RWPE1 (cell line): ENCODE measurements around the gene FAM136A.

Experiments used
- CTCF ChIA-PET: fragments of 350-600 bp; sonication (Branson Sonifier 250); formaldehyde crosslinking; extraction: SDS; loops from one replicate; lab custom pipeline; 2021; lab: Yijun Ruan, JAX
- POLR2A ChIA-PET: fragments of 400-600 bp; formaldehyde crosslinking; extraction: SDS; loops from one replicate; lab custom pipeline; 2020; ENCODE audit warnings: antibody characterized with exemption; ENCODE audit not compliant: low non-redundant PET; lab: Yijun Ruan, JAX
- DNase-seq: peaks from one replicate; pipeline ENCODE4 v3.0.0; 2012; ENCODE audit warnings: low spot score
- H3K27ac ChIP-seq: fragments of 450-650 bp; 2 replicates; pipeline ENCODE4 v1.5.1; 2017
- TF ChIP-seq, protein P1 (sequence below): fragments of 450-650 bp; conservative IDR thresholded peaks from 2 replicates; pipeline ENCODE4 v1.5.1; 2017; ENCODE audit warnings: low read depth, mild to moderate bottlenecking

FAM136A gene

DNA sequence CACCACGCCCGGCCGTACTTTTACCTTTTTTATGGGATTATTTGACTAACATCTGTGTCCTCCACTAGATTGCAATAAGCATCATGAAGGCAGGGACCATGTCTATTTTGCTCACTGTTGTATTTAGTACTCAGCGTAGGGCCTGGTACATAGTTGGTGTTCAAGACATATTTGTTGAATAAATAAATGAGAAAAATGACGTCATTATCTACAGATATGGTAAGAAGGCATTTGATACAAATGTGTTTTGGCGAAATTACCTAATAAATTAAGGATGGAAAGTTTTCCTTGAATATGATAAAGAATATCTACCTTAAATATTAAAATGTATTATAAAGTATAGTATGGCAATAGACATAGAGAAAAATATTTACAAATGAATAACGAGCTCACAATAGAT is 24.0 kb upstream of the FAM136A start:
- POLR2A ChIA-PET = no interaction called here

DNA sequence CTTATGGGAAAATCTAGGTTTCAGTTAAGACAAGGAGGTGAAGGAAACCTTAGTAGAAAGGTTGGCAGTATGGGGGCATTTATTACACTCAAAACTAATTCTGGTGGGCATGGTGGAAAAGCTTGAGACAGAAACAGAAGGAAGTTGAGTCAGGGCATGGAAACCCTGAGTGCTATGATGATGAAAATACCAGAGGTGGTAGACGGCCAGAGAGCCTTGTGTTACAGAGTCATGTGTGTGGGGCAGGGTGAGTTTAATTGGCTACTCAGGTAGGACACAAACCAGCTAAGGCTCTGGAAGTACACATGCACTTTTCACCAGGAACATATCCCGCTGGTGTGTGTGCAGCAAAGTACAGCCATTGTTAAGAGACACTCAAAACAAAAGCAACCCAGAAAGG is 20.7 kb upstream of the FAM136A start:
- DNase-seq = no peak
- TF ChIP-seq, protein P1, sequence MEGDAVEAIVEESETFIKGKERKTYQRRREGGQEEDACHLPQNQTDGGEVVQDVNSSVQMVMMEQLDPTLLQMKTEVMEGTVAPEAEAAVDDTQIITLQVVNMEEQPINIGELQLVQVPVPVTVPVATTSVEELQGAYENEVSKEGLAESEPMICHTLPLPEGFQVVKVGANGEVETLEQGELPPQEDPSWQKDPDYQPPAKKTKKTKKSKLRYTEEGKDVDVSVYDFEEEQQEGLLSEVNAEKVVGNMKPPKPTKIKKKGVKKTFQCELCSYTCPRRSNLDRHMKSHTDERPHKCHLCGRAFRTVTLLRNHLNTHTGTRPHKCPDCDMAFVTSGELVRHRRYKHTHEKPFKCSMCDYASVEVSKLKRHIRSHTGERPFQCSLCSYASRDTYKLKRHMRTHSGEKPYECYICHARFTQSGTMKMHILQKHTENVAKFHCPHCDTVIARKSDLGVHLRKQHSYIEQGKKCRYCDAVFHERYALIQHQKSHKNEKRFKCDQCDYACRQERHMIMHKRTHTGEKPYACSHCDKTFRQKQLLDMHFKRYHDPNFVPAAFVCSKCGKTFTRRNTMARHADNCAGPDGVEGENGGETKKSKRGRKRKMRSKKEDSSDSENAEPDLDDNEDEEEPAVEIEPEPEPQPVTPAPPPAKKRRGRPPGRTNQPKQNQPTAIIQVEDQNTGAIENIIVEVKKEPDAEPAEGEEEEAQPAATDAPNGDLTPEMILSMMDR = no peak
- no peak overlapping the region for H3K27ac ChIP-seq
- ChIA-PET POLR2A (no interaction called here), CTCF (no interaction called here)

More for the DNA sequence above, 24.0 kb upstream of the FAM136A start:
- no peak for DNase-seq
- TF ChIP-seq, protein P1 = no peak
- no peak overlapping the region for H3K27ac ChIP-seq
- CTCF ChIA-PET = interaction anchor here (0.6 kb wide), 1 partner anchor 89 kb away, joined by 7 read pairs; no protein-coding TSS in a partner anchor

DNA sequence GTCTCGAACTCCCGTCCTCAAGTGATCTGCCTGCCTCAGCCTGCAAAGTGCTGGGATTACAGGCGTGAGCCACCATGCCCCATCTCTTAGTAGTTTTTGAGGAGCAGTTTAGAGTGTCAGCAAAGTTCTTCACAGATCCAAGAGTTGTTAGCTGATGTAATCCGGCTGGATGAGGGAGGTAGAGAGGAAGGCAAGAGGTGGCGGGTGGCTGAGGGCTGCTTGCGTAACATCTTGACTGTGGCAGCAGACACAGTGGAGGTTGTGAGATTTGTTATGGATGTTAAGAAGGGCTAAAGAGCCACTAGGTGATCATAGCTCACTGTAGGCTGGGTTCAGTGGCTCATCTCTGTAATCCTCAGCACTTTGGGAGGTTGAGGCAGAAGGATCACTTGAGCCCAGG is 19.5 kb upstream of the FAM136A start:
- CTCF ChIA-PET = interaction anchor here (0.6 kb wide), 2 partner anchors 541 to 597 kb away, joined by 3 to 4 read pairs; no protein-coding TSS in a partner anchor
- TF ChIP-seq, protein P1 = no peak

DNA sequence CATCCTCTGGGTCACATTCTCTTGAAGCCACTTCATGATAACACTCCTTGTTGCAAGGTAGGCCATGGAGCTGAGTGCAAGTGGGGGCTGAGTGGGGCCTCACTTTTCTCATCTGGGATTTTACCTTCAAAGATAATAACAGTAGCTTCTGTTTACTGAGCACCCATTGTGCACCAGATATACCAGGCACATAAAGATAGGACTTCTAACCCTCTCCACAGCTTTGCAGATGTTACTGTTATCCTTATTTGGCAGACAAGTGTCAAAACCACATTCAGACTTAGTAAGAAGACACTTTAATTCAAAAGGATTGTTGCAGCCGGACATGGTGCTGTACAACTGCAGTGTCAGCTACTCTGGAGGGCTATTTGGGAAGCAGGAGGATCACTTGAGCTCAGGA is 12.8 kb upstream of the FAM136A start:
- DNase-seq = no peak
- CTCF ChIA-PET = no interaction called here
- TF ChIP-seq, protein P1 = no peak
- no peak overlapping the region for H3K27ac ChIP-seq
- POLR2A ChIA-PET = no interaction called here

More for the DNA sequence above, 19.5 kb upstream of the FAM136A start:
- DNase-seq = no peak
- POLR2A ChIA-PET = no interaction called here
- H3K27ac ChIP-seq = no peak overlapping the region

DNA sequence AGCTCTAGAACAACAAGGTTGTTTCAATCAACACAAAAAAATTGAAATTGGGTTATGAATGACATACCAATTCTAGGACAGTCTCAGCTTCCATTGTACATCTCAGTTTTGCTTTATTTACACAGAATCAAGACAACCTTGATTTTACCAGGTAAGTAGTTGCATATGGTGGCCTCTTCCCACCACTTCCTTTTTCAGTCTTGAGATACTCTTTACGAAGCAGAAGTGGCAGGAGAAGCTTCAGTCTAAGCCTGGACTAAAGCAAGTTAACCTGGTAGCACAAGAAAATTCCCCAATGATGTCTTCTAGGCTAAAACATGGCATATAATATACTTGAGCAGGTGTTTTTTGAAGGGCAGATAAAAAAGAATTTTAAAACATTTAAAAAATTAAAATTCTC is 10.7 kb upstream of the FAM136A start:
- POLR2A ChIA-PET = no interaction called here
- H3K27ac ChIP-seq = no peak overlapping the region
- CTCF ChIA-PET = no interaction called here
- no peak for DNase-seq
- TF ChIP-seq, protein P1 = no peak

DNA sequence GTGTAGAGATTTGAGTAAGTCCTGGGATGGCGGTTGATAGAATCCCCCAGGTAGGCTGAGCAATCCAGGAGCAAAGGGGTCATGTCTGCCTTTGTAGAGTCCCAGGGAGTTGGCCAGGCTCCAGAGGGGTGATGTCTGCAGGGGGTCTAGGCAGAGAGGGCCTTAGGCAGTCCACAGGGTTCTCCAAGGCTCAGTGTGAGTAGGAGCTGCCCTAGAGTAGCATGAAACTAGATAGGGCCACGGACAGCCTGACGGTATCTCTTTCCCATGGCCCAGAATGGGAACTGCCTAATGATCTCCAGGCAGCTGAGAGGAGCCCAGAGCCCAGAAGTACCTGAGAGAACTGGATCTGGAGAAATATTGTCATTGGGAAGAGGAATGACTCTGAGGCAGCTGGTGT is 9.0 kb upstream of the FAM136A start:
- TF ChIP-seq, protein P1 = no peak
- no peak for DNase-seq
- ChIA-PET CTCF (interaction anchor here (0.6 kb wide), 1 partner anchor 54 kb away, joined by 3 read pairs; no protein-coding TSS in a partner anchor), POLR2A (no interaction called here)
- H3K27ac ChIP-seq = no peak overlapping the region
